Vagina (tissue), 2 donors: ENCODE data around the gene DEAF1.
A peak's percentile ranks its signal among the peaks of the same experiment; 100 is the strongest.

Source experiments
- POLR2A ChIP-seq, 2 donors: fragments of 450-650 bp; IDR thresholded peaks; one replicate each; pipeline ENCODE4 v1.6.1; 2017; ENCODE audit warnings: antibody characterized with exemption in 2 of 2, mild to moderate bottlenecking in 2 of 2, moderate library complexity in 2 of 2
- TF ChIP-seq, protein P1 (sequence below), 3 experiments: fragments of 450-650 bp in 2 of 3; fragments of 200-600 bp in 1 of 3; sonication (generic) in 1 of 3; IDR thresholded peaks; one replicate each; pipeline ENCODE4 v1.5.1; 2017 to 2019; ENCODE audit warnings: antibody characterized with exemption in 3 of 3, mild to moderate bottlenecking in 2 of 3, moderate library complexity in 2 of 3

DNA sequence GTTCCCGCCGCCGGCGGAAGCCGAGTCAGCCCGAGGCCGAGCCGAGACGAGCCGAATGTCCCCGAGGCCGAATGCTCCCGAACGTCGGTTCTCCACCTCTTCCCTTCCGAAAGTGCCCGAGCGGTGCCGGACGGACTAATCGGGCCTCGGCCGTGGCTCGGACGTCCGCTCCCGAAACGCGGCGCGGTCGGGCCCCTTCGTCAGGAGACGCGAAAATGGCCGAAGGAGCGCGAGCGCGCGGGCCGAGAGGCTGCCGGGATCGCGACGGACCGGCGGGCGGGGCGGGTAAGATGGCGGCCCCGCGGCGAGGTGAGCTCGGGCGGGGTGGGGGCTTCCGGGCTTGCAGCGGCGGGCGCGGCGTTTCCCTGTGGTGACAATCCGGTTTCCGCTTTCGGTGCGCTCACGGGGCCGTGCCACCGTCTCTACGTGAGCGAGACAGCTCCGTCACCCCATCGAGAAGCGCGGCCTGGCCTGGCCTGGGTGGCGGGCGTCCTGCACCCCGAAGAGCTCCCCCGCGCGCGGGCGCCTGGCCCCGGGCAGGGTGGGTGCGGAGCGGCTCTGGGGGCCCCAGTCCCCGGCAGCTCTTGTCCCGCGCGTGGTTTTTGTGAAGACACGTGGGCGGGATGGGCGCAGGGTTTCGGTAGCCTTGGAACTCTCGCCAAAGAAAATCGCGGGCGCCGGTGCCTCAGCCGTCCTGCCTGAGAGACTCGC, 671 bp upstream of the DEAF1 start, which contains the start of gene TMEM80:
- TF ChIP-seq, protein P1, sequence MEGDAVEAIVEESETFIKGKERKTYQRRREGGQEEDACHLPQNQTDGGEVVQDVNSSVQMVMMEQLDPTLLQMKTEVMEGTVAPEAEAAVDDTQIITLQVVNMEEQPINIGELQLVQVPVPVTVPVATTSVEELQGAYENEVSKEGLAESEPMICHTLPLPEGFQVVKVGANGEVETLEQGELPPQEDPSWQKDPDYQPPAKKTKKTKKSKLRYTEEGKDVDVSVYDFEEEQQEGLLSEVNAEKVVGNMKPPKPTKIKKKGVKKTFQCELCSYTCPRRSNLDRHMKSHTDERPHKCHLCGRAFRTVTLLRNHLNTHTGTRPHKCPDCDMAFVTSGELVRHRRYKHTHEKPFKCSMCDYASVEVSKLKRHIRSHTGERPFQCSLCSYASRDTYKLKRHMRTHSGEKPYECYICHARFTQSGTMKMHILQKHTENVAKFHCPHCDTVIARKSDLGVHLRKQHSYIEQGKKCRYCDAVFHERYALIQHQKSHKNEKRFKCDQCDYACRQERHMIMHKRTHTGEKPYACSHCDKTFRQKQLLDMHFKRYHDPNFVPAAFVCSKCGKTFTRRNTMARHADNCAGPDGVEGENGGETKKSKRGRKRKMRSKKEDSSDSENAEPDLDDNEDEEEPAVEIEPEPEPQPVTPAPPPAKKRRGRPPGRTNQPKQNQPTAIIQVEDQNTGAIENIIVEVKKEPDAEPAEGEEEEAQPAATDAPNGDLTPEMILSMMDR (IDR thresholded peaks at IDR 0.05): no peak
- TF ChIP-seq POLR2A (IDR thresholded peaks at IDR 0.05): peak in 1 of 2 donors; percentile 9
